GM19023 (cell line): ENCODE measurements around the gene COX18.

ENCODE experiments used
- ATAC-seq: cut with Tn5 transposase; IDR thresholded peaks from one replicate; pipeline ENCODE4 v1.9.1; 2021; ENCODE audit warnings: mild to moderate bottlenecking, moderate library complexity; ENCODE audit not compliant: unreplicated experiment

COX18 gene

GRCh38 chr4:73069338-73070073, at the start of gene COX18:
Gene COX18 (minus strand): TSS chr4:73069716. CDS start chr4:73069649, 67 bp downstream.
- ATAC-seq: peak; percentile 88

- ATAC-seq: no peak
These were observed 40.0 kb upstream of the COX18 start for GRCh38 chr4:73109493-73109892.

GRCh38 chr4:73104695-73105094, 35.2 kb upstream of the COX18 start:
- no peak for ATAC-seq

GRCh38 chr4:73103799-73104503, 34.4 kb upstream of the COX18 start:
- no peak for ATAC-seq

GRCh38 chr4:73099143-73099542, 29.6 kb upstream of the COX18 start:
- ATAC-seq: no peak

GRCh38 chr4:73098713-73099112, 29.2 kb upstream of the COX18 start:
- no peak for ATAC-seq

GRCh38 chr4:73098016-73098415, 28.5 kb upstream of the COX18 start:
- ATAC-seq: no peak

- ATAC-seq: no peak
These were observed 23.4 kb upstream of the COX18 start for GRCh38 chr4:73092868-73093267.

- ATAC-seq: no peak
These were observed 21.2 kb upstream of the COX18 start for GRCh38 chr4:73090738-73091137.

- ATAC-seq: no peak
These were observed 18.4 kb upstream of the COX18 start for GRCh38 chr4:73087871-73088270.

- ATAC-seq: no peak
These were observed 16.8 kb upstream of the COX18 start for GRCh38 chr4:73086095-73086868.

- ATAC-seq: no peak
These were observed 11.3 kb upstream of the COX18 start for GRCh38 chr4:73080789-73081188.

GRCh38 chr4:73075832-73076231, 6.3 kb upstream of the COX18 start:
- no peak for ATAC-seq

GRCh38 chr4:73070074-73070390, 516 bp upstream of the COX18 start:
- peak; percentile 7 for ATAC-seq

- peak; percentile 1 for ATAC-seq
These were observed 802 bp downstream of the COX18 start for GRCh38 chr4:73068491-73069337.

- ATAC-seq: no peak
These were observed 1.5 kb downstream of the COX18 start for GRCh38 chr4:73067971-73068394.

GRCh38 chr4:73066928-73067327, 2.6 kb downstream of the COX18 start:
- ATAC-seq: no peak

GRCh38 chr4:73066445-73066844, 3.1 kb downstream of the COX18 start:
- no peak for ATAC-seq

- ATAC-seq: no peak
These were observed 5.0 kb downstream of the COX18 start for GRCh38 chr4:73064536-73064935.

GRCh38 chr4:73055241-73055897, 14.1 kb downstream of the COX18 start:
- ATAC-seq: peak; percentile 79
